Keratinocyte (primary cell): ENCODE data around the gene NTMT1. TPM values are rescaled to one million over a fixed set of nuclear protein-coding genes. Genes with fewer than 3 reads are reported as not detected.

Experiments
- DNase-seq: peaks from one replicate; pipeline ENCODE4 v3.0.0-alpha.2; 2011; ENCODE audit warnings: low read depth, missing footprints, low spot score
- FAIRE-seq: peaks from 2 replicates; lab custom pipeline; 2011; peaks lifted over from hg19 to GRCh38; lab: Jason Lieb, UNC
- H2AFZ ChIP-seq: 2 replicates; pipeline ENCODE4 v1.6.0; 2012; ENCODE audit warnings: low read length, control low read depth, inconsistent platforms; ENCODE audit not compliant: control insufficient read depth
- H3K27ac ChIP-seq: 2 replicates; pipeline ENCODE4 v1.5.1; 2011; ENCODE audit warnings: low read length; ENCODE audit not compliant: control insufficient read depth, insufficient read depth
- H3K27me3 ChIP-seq: 3 replicates; pipeline ENCODE4 v1.6.0; 2011; ENCODE audit warnings: low read length; ENCODE audit not compliant: control insufficient read depth, insufficient read depth; ENCODE audit errors: extremely low read depth
- H3K36me3 ChIP-seq, 2 experiments: 2 replicates in 1 of 2; 3 replicates in 1 of 2; pipeline ENCODE4 v1.5.1; 2011; ENCODE audit warnings: low read length in 2 of 2, mild to moderate bottlenecking in 1 of 2; ENCODE audit not compliant: control insufficient read depth in 2 of 2, insufficient read depth in 2 of 2; ENCODE audit errors: extremely low read depth in 1 of 2
- H3K4me1 ChIP-seq: 3 replicates; pipeline ENCODE4 v1.5.1; 2011; ENCODE audit warnings: low read length; ENCODE audit not compliant: control insufficient read depth, insufficient read depth; ENCODE audit errors: extremely low read depth
- H3K4me2 ChIP-seq: 3 replicates; pipeline ENCODE4 v1.6.0; 2011; ENCODE audit warnings: low read depth, low read length; ENCODE audit not compliant: control insufficient read depth, insufficient read depth; ENCODE audit errors: extremely low read depth
- H3K4me3 ChIP-seq, 3 experiments: fragments of 200-600 bp in 1 of 3; sonication (generic) in 1 of 3; 2 replicates in 2 of 3; 3 replicates in 1 of 3; pipeline ENCODE4 v1.5.1; 2011 to 2016; ENCODE audit warnings: low read length in 3 of 3, mild to moderate bottlenecking in 3 of 3, control low read depth in 2 of 3, inconsistent platforms in 1 of 3, low read depth in 1 of 3, mixed read lengths in 1 of 3, mixed run types in 1 of 3, moderate library complexity in 1 of 3; ENCODE audit not compliant: control insufficient read depth in 2 of 3, insufficient read depth in 2 of 3; ENCODE audit errors: extremely low read depth in 1 of 3
- H3K79me2 ChIP-seq: 2 replicates; pipeline ENCODE4 v1.6.0; 2012; ENCODE audit warnings: low read length; ENCODE audit not compliant: control insufficient read depth, insufficient read depth
- H3K9ac ChIP-seq: 3 replicates; pipeline ENCODE4 v1.6.0; 2011; ENCODE audit warnings: low read length; ENCODE audit not compliant: control insufficient read depth, insufficient read depth; ENCODE audit errors: extremely low read depth
- H3K9me1 ChIP-seq: 3 replicates; pipeline ENCODE4 v1.6.0; 2011; ENCODE audit warnings: low read length; ENCODE audit not compliant: control insufficient read depth, insufficient read depth; ENCODE audit errors: extremely low read depth
- H3K9me3 ChIP-seq: 2 replicates; pipeline ENCODE4 v1.5.1; 2012; ENCODE audit warnings: low read depth, low read length; ENCODE audit not compliant: control insufficient read depth
- H4K20me1 ChIP-seq: 3 replicates; pipeline ENCODE4 v1.6.0; 2011; ENCODE audit warnings: low read length; ENCODE audit not compliant: control insufficient read depth, insufficient read depth; ENCODE audit errors: extremely low read depth
- CTCF ChIP-seq, 3 experiments: IDR thresholded peaks in 1 of 3; conservative IDR thresholded peaks in 1 of 3; optimal IDR thresholded peaks in 1 of 3; 2 replicates in 2 of 3; 3 replicates in 1 of 3; pipeline versions ENCODE3 to v1.5.1; 2011; ENCODE audit warnings: low read length in 3 of 3, mild to moderate bottlenecking in 3 of 3, moderate library complexity in 2 of 3, control low read depth in 1 of 3, inconsistent platforms in 1 of 3; ENCODE audit not compliant: insufficient read depth in 2 of 3; ENCODE audit errors: extremely low read depth in 1 of 3
- EZH2 ChIP-seq: IDR thresholded peaks from one replicate; pipeline ENCODE4 v1.6.1; 2012; ENCODE audit warnings: inconsistent platforms, mild to moderate bottlenecking, low read length, moderate library complexity
- dilution Hi-C: fragments of 300-500 bp; cut with MboI; formaldehyde crosslinking; loops from one replicate; pipeline ENCODE4 v1.7.0; 2020; ENCODE audit warnings: low sequenced_read_pairs; ENCODE audit not compliant: extremely low pct_ligation_motif_present
- polyA plus RNA-seq, 5 experiments: library from polyadenylated mRNA; depleted of rRNA in 3 of 5; stranded (reverse) in 3 of 5; stranded (forward) in 1 of 5; unstranded in 1 of 5; fragments of >200 nt; gene quantifications; 1 replicate in 1 of 5; 2 replicates in 3 of 5; 3 replicates in 1 of 5; pipeline versions ENCODE4 v1.2.1 to v1.2.3, GENCODE V29; 2011 to 2012; ENCODE audit warnings: missing spikeins in 2 of 5, low read depth in 1 of 5, low replicate concordance in 1 of 5

Gene NTMT1
- polyA plus RNA-seq, 1 donor (not counting 4 experiments of a cell fraction or from before 2014, with no cell fraction given) = 50.2 TPM

- no peak for FAIRE-seq
- Histone ChIP-seq H3K9ac (peak overlapping the region; percentile 46), H3K9me3 (no peaks in the 10 kb centered on the region), H3K27me3 (peaks cover 3% of the 10 kb centered on the region), H4K20me1 (peaks cover 8% of the 10 kb centered on the region), H3K9me1 (no peaks in the 10 kb centered on the region), H3K4me1 (peaks cover 24% of the 10 kb centered on the region), H3K79me2 (peaks cover 40% of the 10 kb centered on the region), H2AFZ (no peak overlapping the region), H3K4me3 (no peak overlapping the region), H3K36me3 (peaks cover 2 to 4% of the 10 kb centered on the region in 2 experiments), H3K27ac (peak overlapping the region; percentile 92), H3K4me2 (peak overlapping the region; percentile 100)
- dilution Hi-C loops = loop anchor here (25.0 kb wide), 1 partner anchor 463 kb away; no protein-coding TSS in a partner anchor
- peak; percentile 69 for DNase-seq
- no peak for TF ChIP-seq EZH2
- no peak for TF ChIP-seq CTCF (optimal IDR thresholded peaks at IDR 0.05 in 1 of 3, IDR thresholded peaks at IDR 0.05 in 1 of 3, conservative IDR thresholded peaks at IDR 0.05 in 1 of 3; ENCODE audit: extremely low read depth in 1 of 3, insufficient read depth in 2 of 3, low read length in 3 of 3)
These were observed 1.0 kb upstream of the NTMT1 start for GRCh38 chr9:129624947-129625346.

GRCh38 chr9:129626625-129627284 lies 792 bp downstream of the NTMT1 start:
- H2AFZ ChIP-seq = peak overlapping the region; percentile 70
- H3K9me1 ChIP-seq = peaks cover 6% of the 10 kb centered on the region
- H3K27ac ChIP-seq = peak overlapping the region; percentile 92
- peak overlapping the region; percentile 95 for H3K9ac ChIP-seq
- dilution Hi-C loops = no loop called here
- peak overlapping the region; percentile 100 for H3K4me2 ChIP-seq
- H4K20me1 ChIP-seq = peaks cover 20% of the 10 kb centered on the region
- H3K4me3 ChIP-seq = peak overlapping the region; percentile 94 to 99 (median 96)
- DNase-seq (no peak), FAIRE-seq (no peak)
- H3K27me3 ChIP-seq = no peaks in the 10 kb centered on the region
- H3K9me3 ChIP-seq = no peaks in the 10 kb centered on the region
- peaks cover 2 to 11% of the 10 kb centered on the region in 2 experiments for H3K36me3 ChIP-seq
- no peak for TF ChIP-seq CTCF (optimal IDR thresholded peaks at IDR 0.05 in 1 of 3, IDR thresholded peaks at IDR 0.05 in 1 of 3, conservative IDR thresholded peaks at IDR 0.05 in 1 of 3; ENCODE audit: extremely low read depth in 1 of 3, insufficient read depth in 2 of 3, low read length in 3 of 3)
- TF ChIP-seq EZH2 = no peak
- peaks cover 56% of the 10 kb centered on the region for H3K79me2 ChIP-seq
- H3K4me1 ChIP-seq = peaks cover 36% of the 10 kb centered on the region
